Activated CD8-positive, alpha-beta T cell treated with anti-CD3 and anti-CD28 coated beads for 36 hours (primary cell): ENCODE measurements around the gene TACR1. TPM values are rescaled to one million over a fixed set of nuclear protein-coding genes. Genes with fewer than 3 reads are reported as not detected.

ENCODE experiments used
- ATAC-seq: fragments of 200-7000 bp; cut with Tn5 transposase; one replicate; pipeline ENCODE4 v1.10.0; 2021; ENCODE audit warnings: mild to moderate bottlenecking, moderate library complexity
- CTCF ChIA-PET: fragments of 350-600 bp; sonication (Branson Sonifier 250); formaldehyde crosslinking; loops from one replicate; lab custom pipeline; 2021; ENCODE audit warnings: antibody characterized with exemption; lab: Charles Lee
- POLR2A ChIA-PET: fragments of 350-600 bp; sonication (Branson Sonifier 250); formaldehyde crosslinking; loops from one replicate; lab custom pipeline; 2021; ENCODE audit warnings: antibody characterized with exemption; lab: Charles Lee
- DNase-seq: peaks from one replicate; pipeline ENCODE4 v3.0.0-alpha.2; 2020
- H3K27ac Mint-ChIP-seq: one replicate; pipeline ENCODE4 v1.8.0; 2021; ENCODE audit warnings: mild to moderate bottlenecking, mixed read lengths
- H3K27me3 Mint-ChIP-seq: one replicate; pipeline ENCODE4 v1.8.0; 2021; ENCODE audit warnings: mixed read lengths
- H3K36me3 Mint-ChIP-seq: one replicate; pipeline ENCODE4 v1.8.0; 2021; ENCODE audit warnings: low read depth, mixed read lengths
- H3K4me1 Mint-ChIP-seq: one replicate; pipeline ENCODE4 v1.8.0; 2021; ENCODE audit warnings: low read depth, mixed read lengths
- H3K4me3 Mint-ChIP-seq: one replicate; pipeline ENCODE4 v1.8.0; 2021; ENCODE audit warnings: mild to moderate bottlenecking, moderate library complexity, mixed read lengths
- H3K9me3 Mint-ChIP-seq: one replicate; pipeline ENCODE4 v1.8.0; 2021; ENCODE audit warnings: mixed read lengths
- intact Hi-C: fragments of 100-400 bp; cut with micrococcal nuclease; formaldehyde crosslinking; loops from one replicate; pipeline ENCODE4 v1.10.0; 2022
- total RNA-seq, 2 experiments: library from RNA; stranded (reverse); gene quantifications; one replicate each; pipeline ENCODE4 v1.2.3, GENCODE V29; 2021
- TF ChIP-seq, protein P1 (sequence below): fragments of 200-600 bp; IDR thresholded peaks from one replicate; pipeline ENCODE4 v1.8.0; 2022; ENCODE audit warnings: antibody characterized with exemption, mild to moderate bottlenecking

Gene TACR1
- total RNA-seq, 2 experiments from 2014 or later, result not detected

DNA sequence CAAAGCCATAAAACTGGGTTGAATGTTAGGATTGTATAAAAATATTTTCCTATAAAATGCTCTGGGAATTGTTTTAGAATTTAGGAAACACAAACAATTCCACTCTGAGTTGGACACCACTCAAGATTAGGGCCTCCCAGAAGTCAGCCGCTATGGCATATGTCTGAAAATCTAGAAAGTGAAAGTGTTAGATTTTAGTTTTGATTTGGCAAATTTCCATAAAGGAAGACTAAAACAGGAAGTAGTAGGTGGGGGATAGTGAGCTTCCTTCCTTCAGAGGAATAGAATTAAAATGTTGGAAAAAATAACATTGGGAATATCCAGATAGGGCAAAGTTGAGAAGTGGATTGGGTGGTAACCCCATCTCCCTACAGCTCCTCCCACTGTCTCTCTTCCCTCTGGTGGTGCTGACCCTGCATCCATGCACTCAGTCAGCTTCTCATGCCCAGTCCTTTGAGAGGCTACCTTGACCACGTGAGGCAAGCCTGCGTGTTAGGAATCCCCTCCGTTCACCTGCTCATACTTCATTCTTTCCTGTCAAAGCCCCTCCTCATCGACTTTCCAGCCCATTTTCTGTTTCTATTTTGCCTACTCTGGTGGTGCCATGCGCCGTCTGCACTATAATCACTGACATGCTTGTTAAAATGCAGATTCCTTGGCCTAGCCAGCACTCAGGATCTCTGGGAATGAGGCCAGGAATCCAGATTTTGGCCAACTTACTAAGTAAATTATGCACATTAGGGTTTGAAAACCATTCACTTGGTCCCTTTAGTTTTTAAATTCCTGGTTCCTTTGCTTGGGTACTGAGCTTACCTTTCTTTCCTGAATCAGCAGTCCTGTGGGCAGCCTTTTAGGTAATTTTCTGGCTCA lies 157.4 kb downstream of the TACR1 start:
- intact Hi-C loops, result no loop called here
- no peak for DNase-seq
- no peaks in the 10 kb centered on the region for H3K4me1 Mint-ChIP-seq
- H3K27ac Mint-ChIP-seq, result no peak overlapping the region
- no peak overlapping the region for H3K4me3 Mint-ChIP-seq
- no peaks in the 10 kb centered on the region for H3K9me3 Mint-ChIP-seq
- no peaks in the 10 kb centered on the region for H3K36me3 Mint-ChIP-seq
- TF ChIP-seq, protein P1, sequence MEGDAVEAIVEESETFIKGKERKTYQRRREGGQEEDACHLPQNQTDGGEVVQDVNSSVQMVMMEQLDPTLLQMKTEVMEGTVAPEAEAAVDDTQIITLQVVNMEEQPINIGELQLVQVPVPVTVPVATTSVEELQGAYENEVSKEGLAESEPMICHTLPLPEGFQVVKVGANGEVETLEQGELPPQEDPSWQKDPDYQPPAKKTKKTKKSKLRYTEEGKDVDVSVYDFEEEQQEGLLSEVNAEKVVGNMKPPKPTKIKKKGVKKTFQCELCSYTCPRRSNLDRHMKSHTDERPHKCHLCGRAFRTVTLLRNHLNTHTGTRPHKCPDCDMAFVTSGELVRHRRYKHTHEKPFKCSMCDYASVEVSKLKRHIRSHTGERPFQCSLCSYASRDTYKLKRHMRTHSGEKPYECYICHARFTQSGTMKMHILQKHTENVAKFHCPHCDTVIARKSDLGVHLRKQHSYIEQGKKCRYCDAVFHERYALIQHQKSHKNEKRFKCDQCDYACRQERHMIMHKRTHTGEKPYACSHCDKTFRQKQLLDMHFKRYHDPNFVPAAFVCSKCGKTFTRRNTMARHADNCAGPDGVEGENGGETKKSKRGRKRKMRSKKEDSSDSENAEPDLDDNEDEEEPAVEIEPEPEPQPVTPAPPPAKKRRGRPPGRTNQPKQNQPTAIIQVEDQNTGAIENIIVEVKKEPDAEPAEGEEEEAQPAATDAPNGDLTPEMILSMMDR, result no peak
- no peak for ATAC-seq
- POLR2A ChIA-PET, result interaction anchor here (1.0 kb wide), 1 partner anchor 39 kb away, joined by 3 read pairs; no protein-coding TSS in a partner anchor
- CTCF ChIA-PET, result no interaction called here
- H3K27me3 Mint-ChIP-seq, result no peaks in the 10 kb centered on the region

DNA sequence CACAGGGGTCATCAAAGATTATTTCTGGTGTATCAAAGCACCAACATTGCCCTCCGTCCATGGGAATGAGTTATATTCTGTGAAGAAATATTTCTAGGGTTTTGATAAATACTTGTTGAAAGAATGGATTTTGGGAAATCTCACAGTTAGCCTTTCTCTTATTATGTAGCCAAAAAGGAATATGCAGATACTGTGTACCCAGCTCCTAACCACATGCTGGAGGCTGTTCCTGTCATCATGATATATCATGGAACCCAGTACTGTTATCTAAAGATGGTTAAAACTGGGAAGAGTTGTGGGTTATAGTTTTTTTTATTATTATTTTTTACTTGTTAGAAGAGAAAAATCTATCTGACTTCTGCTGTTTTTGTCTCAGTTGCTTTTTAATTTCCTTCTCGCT lies 158.1 kb downstream of the TACR1 start:
- Mint-ChIP-seq H3K27me3 (no peaks in the 10 kb centered on the region), H3K27ac (no peak overlapping the region), H3K36me3 (no peaks in the 10 kb centered on the region), H3K4me1 (no peaks in the 10 kb centered on the region), H3K9me3 (no peaks in the 10 kb centered on the region), H3K4me3 (no peak overlapping the region)
- POLR2A ChIA-PET, result no interaction called here
- intact Hi-C loops, result no loop called here
- DNase-seq, result no peak
- ATAC-seq, result no peak
- TF ChIP-seq, protein P1, result no peak
- CTCF ChIA-PET, result interaction anchor here (1.2 kb wide), 1 partner anchor 23 kb away, joined by 6 read pairs; no protein-coding TSS in a partner anchor

DNA sequence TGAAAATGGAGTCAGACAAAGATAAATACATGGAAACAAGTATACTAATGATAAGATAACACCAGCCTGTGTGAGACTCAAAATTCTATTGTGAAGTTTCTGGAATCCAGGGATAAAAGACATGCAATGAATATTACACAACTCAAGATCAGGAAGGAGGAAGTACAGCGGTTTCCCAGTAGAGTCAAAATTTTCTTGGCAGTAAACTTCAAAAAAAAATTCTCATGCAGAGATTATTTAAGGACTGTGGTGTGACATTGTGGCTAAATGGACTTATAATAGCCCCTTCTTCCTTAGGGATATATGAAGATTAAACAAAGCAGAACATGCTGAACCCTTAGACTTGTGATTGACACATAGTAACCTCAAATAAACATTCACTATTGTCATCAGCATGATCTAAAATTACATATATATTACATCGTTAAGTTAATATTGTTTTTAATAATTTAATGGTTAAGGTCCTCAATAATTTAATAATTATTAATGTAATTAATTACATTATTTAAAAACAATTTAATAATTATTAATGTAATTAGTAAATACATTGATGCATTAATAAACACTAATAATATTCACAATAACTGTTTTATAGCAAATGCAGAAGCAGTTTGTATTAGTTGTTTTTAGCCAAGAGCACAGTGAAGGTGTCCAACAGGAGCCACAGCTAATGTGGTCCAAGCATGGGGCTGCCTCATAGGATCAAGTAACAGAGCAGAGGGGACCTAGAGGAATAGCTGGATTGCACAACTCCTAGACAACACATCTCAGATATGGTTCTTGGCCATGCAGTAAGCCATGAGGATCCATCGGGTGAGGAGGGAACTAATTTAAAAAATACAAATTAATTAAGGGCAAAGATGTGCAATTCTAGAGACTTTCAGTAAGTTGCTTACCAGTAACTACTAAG lies 163.6 kb downstream of the TACR1 start:
- no peak for ATAC-seq
- H3K9me3 Mint-ChIP-seq, result no peaks in the 10 kb centered on the region
- TF ChIP-seq, protein P1, result no peak
- H3K4me1 Mint-ChIP-seq, result no peaks in the 10 kb centered on the region
- H3K27me3 Mint-ChIP-seq, result no peaks in the 10 kb centered on the region
- no peak overlapping the region for H3K27ac Mint-ChIP-seq
- no peaks in the 10 kb centered on the region for H3K36me3 Mint-ChIP-seq
- no peak for DNase-seq
- intact Hi-C loops, result no loop called here
- CTCF ChIA-PET, result no interaction called here
- POLR2A ChIA-PET, result no interaction called here
- H3K4me3 Mint-ChIP-seq, result no peak overlapping the region

DNA sequence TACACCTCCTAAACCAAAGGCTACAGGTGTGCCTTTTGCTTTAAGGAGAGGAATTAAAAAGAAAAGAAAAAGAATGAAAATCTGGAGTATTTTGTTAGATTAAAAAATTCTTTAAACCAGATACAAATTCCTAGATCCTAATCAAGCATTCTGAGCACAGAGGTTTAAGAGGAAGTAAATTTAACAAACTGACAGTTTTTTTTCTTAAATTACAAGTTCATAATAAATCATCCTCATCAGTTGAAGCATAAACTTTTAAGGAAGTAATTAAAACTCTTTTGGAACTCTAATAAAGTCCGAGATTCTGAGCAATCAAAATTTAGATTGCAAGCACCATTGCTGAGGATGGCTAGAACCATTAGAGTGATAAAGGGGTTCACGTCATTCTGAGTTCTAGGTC lies 165.8 kb downstream of the TACR1 start:
- TF ChIP-seq, protein P1, result no peak
- DNase-seq (no peak), ATAC-seq (no peak)
- ChIA-PET CTCF (interaction anchor here (1.2 kb wide), 1 partner anchor 31 kb away, joined by 3 read pairs; no protein-coding TSS in a partner anchor), POLR2A (no interaction called here)
- no peaks in the 10 kb centered on the region for H3K36me3 Mint-ChIP-seq
- no peaks in the 10 kb centered on the region for H3K27me3 Mint-ChIP-seq
- intact Hi-C loops, result no loop called here
- no peak overlapping the region for H3K27ac Mint-ChIP-seq
- H3K4me3 Mint-ChIP-seq, result no peak overlapping the region
- H3K4me1 Mint-ChIP-seq, result no peaks in the 10 kb centered on the region
- H3K9me3 Mint-ChIP-seq, result no peaks in the 10 kb centered on the region
